DOHH2 (cell line): ENCODE results near the gene RHBDD3.

ENCODE experiments used
- H3F3A ChIP-seq: fragments of 200-600 bp; sonication (generic), shearing (Covaris generic); 2 replicates; pipeline ENCODE4 v1.6.0; 2016; ENCODE audit warnings: antibody characterized with exemption, mild to moderate bottlenecking; ENCODE audit not compliant: control insufficient read depth, insufficient read depth
- H3K27ac ChIP-seq: fragments of 200-600 bp; sonication (generic); 2 replicates; pipeline ENCODE4 v1.5.1; 2014; ENCODE audit warnings: low read depth, mild to moderate bottlenecking, low read length, moderate library complexity
- H3K27me3 ChIP-seq: fragments of 200-600 bp; sonication (generic); 2 replicates; pipeline ENCODE4 v1.6.1; 2014; ENCODE audit warnings: mild to moderate bottlenecking, low read length, mixed read lengths; ENCODE audit not compliant: control insufficient read depth
- H3K36me3 ChIP-seq: fragments of 200-600 bp; sonication (generic); 2 replicates; pipeline ENCODE4 v1.6.1; 2014; ENCODE audit warnings: mild to moderate bottlenecking, low read length, moderate library complexity, mixed read lengths; ENCODE audit not compliant: control insufficient read depth
- H3K4me1 ChIP-seq: fragments of 200-600 bp; sonication (generic); 2 replicates; pipeline ENCODE4 v1.6.1; 2014; ENCODE audit warnings: mild to moderate bottlenecking, low read length, mixed read lengths; ENCODE audit not compliant: control insufficient read depth
- H3K4me2 ChIP-seq: fragments of 200-600 bp; sonication (generic); 2 replicates; pipeline ENCODE4 v1.6.0; 2014; ENCODE audit warnings: mild to moderate bottlenecking, low read length, moderate library complexity
- H3K4me3 ChIP-seq: fragments of 200-600 bp; sonication (generic); 2 replicates; pipeline ENCODE4 v1.5.1; 2014; ENCODE audit warnings: mild to moderate bottlenecking, low read length, mixed read lengths
- H3K79me2 ChIP-seq: fragments of 200-600 bp; sonication (generic); 2 replicates; pipeline ENCODE4 v1.6.1; 2014; ENCODE audit warnings: mild to moderate bottlenecking, low read length, mixed read lengths; ENCODE audit not compliant: control insufficient read depth
- H3K9me2 ChIP-seq: fragments of 200-600 bp; sonication (generic); replicated peaks from 2 replicates; pipeline ENCODE4 v1.6.1; 2014; ENCODE audit warnings: mild to moderate bottlenecking, low read length, mixed read lengths; ENCODE audit not compliant: control insufficient read depth
- H3K9me3 ChIP-seq: fragments of 200-600 bp; sonication (generic); 2 replicates; pipeline ENCODE4 v1.6.1; 2014; ENCODE audit warnings: antibody characterized with exemption, low read length, mixed read lengths; ENCODE audit not compliant: control insufficient read depth, insufficient read depth
- H4K20me1 ChIP-seq: fragments of 200-600 bp; sonication (generic); 2 replicates; pipeline ENCODE4 v1.6.0; 2014; ENCODE audit warnings: low read depth, mild to moderate bottlenecking, antibody characterized with exemption, low read length, moderate library complexity; ENCODE audit not compliant: control insufficient read depth, insufficient read depth
- EZH2phosphoT487 ChIP-seq: fragments of 200-600 bp; sonication (generic); IDR thresholded peaks from 2 replicates; pipeline ENCODE4 v1.6.1; 2017; ENCODE audit warnings: borderline replicate concordance, mild to moderate bottlenecking, antibody characterized with exemption, low read length, moderate library complexity, mixed read lengths
- TF ChIP-seq, protein P1 (sequence below): fragments of 200-600 bp; sonication (generic); IDR thresholded peaks from one replicate; pipeline ENCODE4 v1.5.1; 2014; ENCODE audit warnings: antibody characterized with exemption, mild to moderate bottlenecking, low read depth, low read length; ENCODE audit not compliant: poor library complexity, severe bottlenecking

The RHBDD3 gene

DNA sequence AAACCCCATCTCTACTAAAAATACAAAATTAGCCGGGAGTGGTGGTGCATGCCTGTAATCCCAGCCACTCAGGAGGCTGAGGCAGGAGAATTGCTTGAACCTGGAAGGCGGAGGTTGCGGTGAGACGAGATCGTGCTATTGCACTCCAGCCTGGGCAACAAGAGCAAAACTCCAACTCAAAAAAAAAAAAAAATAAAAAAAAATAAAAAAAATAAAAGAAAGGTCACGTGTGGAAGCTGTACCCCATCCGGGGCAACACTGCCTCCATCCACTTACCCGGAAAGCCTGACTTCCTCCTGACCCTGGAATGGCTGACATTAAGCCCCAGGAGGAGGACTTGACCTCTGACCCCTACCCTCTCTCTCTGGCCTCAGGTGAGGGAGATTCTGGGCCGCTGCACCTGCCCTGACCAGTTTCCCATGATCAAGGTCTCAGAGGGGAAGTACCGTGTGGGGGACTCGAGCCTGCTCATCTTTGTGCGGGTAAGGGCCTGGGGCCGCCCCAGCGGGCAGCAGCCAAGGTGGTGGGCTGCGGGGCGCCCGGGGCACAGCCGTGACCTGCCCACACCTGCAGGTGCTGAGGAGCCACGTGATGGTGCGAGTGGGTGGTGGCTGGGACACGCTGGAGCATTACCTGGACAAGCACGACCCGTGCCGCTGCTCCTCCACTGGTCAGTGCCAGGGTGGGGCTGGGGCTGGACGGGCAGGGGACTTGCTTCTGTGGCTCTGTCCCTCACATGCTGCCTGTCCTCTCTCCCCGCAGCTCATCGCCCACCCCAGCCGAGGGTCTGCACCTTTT lies 42.5 kb upstream of the RHBDD3 start:
- Histone ChIP-seq H3K4me3 (no peak overlapping the region), H3K36me3 (no peaks in the 10 kb centered on the region), H3K27ac (no peak overlapping the region), H3K4me2 (no peak overlapping the region), H4K20me1 (peaks cover 3% of the 10 kb centered on the region; the same call in 1 of the 2 replicates), H3K27me3 (peaks cover 19% of the 10 kb centered on the region), H3K79me2 (no peaks in the 10 kb centered on the region), H3K9me2 (no peaks in the 10 kb centered on the region), H3K4me1 (peaks cover 16% of the 10 kb centered on the region), H3F3A (0 out of 2 replicates have a peak, but pooled peaks cover 4% of the 10 kb centered on the region), H3K9me3 (no peaks in the 10 kb centered on the region)
- no peak for TF ChIP-seq EZH2phosphoT487
- TF ChIP-seq, protein P1, sequence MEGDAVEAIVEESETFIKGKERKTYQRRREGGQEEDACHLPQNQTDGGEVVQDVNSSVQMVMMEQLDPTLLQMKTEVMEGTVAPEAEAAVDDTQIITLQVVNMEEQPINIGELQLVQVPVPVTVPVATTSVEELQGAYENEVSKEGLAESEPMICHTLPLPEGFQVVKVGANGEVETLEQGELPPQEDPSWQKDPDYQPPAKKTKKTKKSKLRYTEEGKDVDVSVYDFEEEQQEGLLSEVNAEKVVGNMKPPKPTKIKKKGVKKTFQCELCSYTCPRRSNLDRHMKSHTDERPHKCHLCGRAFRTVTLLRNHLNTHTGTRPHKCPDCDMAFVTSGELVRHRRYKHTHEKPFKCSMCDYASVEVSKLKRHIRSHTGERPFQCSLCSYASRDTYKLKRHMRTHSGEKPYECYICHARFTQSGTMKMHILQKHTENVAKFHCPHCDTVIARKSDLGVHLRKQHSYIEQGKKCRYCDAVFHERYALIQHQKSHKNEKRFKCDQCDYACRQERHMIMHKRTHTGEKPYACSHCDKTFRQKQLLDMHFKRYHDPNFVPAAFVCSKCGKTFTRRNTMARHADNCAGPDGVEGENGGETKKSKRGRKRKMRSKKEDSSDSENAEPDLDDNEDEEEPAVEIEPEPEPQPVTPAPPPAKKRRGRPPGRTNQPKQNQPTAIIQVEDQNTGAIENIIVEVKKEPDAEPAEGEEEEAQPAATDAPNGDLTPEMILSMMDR: no peak

DNA sequence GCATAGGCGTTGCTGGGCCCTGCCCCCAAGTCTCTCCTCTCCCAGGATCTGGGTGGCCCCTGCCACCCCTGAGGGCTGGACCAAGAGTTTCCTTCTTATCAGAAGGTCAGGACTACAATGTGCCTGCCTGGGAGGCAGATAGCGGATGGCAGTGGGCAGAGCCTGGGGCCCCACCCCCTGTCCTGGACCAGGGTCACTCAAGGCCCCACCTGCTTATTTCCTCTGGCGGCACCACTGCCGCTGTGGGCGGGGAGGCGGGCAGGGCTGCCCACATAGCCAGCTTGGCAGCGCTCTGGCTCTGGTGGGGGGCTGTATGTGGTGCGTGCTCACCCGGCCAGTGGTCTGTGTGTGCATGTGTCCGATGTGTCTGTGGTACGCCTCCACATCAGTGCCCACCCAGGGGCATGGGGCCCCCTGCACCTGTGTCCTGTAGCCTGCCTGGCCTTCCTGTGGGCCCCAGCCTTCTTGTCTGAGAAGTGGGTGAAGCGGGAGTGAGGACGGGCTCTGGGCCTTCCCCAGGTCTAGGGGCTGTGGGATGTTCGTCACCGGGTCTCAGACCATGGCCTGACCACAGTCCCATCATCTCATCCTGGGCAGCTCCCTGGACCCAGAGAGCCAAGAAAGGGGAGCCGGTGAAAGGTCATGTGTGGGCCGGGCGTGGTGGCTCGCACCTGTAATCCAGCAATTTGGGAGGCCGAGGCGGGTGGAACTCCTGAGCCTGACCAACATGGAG lies 41.7 kb upstream of the RHBDD3 start:
- Histone ChIP-seq H3K36me3 (no peaks in the 10 kb centered on the region), H4K20me1 (peaks cover 3% of the 10 kb centered on the region; the same call in 1 of the 2 replicates), H3F3A (0 out of 2 replicates have a peak, but pooled peaks cover 4% of the 10 kb centered on the region), H3K27me3 (peaks cover 15% of the 10 kb centered on the region), H3K9me3 (no peaks in the 10 kb centered on the region), H3K4me2 (no peak overlapping the region), H3K9me2 (no peaks in the 10 kb centered on the region), H3K4me1 (peaks cover 16% of the 10 kb centered on the region), H3K79me2 (no peaks in the 10 kb centered on the region), H3K4me3 (no peak overlapping the region), H3K27ac (no peak overlapping the region)
- no peak for TF ChIP-seq EZH2phosphoT487
- TF ChIP-seq, protein P1: no peak

DNA sequence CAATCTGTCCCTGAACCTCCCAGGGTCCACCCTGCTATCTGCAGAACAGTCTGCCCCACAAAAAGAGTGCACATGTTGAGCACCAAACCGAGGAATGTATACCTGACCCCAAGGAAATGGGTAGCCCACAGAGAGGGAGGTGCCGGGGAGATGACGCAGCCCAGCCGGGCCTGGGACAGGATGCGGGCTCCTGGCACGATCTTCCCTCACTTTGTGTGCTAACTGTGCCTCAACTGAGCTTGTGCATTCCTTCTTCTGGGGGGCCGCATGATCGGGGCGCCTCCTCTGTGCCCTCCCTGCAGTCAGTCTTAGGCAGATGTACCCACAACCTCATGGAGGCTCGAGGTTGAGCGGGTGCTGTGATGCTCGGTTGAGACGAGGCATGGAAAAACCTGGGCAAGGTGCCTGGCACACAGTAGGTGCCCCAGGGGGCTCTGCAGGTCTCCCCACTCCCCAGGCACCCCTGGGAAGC lies 41.0 kb upstream of the RHBDD3 start:
- Histone ChIP-seq H3K4me3 (no peak overlapping the region), H3F3A (no peaks in the 10 kb centered on the region), H3K4me1 (peaks cover 21% of the 10 kb centered on the region), H3K27ac (no peak overlapping the region), H3K4me2 (no peak overlapping the region), H3K27me3 (peaks cover 10% of the 10 kb centered on the region), H3K36me3 (no peaks in the 10 kb centered on the region), H3K9me3 (no peaks in the 10 kb centered on the region), H4K20me1 (peaks cover 3% of the 10 kb centered on the region; the same call in 1 of the 2 replicates), H3K9me2 (no peaks in the 10 kb centered on the region), H3K79me2 (no peaks in the 10 kb centered on the region)
- TF ChIP-seq, protein P1: no peak
- TF ChIP-seq EZH2phosphoT487: no peak
